HG03439 (cell line): ENCODE results near the gene HMX3.

Source experiments
- ATAC-seq: cut with Tn5 transposase; IDR thresholded peaks from one replicate; pipeline ENCODE4 v1.9.1; 2021; ENCODE audit warnings: mild to moderate bottlenecking, moderate library complexity; ENCODE audit not compliant: unreplicated experiment

HMX3 gene

DNA sequence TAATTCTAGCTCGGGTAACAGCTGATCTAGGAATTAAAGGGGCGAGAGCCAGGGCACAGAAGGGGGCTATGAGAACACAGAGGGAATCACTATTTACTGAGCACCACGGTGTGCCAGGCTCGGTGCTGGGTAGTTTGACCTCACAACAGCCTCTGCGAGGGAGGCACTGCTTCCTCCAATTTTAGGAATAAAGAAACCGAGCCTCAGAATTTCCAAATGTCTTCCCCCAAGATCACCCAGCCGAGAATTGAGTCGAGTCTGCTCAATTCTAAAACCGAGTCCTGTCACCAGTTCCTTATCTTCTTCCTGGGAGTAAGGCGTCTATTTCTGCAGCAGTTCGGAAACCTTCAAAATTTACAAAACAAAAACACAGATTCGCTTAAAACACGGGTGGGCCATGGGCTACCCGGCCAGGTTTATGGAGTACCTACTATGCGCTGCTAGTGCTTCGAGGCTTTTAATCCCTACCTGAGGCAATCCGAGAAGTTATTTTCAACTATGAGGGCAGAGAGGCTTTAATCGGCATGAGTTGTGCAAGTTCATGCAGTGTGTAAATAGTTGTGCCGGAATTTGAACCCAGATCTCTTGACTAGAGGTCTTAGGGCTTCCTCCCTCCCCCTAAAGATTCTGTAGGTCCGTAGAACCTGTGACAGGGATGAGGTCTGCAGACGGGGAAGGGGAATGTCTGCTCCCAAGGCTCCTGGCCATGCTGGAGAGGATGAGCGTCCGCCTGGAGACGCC, 11.3 kb downstream of the HMX3 start:
- ATAC-seq: no peak

DNA sequence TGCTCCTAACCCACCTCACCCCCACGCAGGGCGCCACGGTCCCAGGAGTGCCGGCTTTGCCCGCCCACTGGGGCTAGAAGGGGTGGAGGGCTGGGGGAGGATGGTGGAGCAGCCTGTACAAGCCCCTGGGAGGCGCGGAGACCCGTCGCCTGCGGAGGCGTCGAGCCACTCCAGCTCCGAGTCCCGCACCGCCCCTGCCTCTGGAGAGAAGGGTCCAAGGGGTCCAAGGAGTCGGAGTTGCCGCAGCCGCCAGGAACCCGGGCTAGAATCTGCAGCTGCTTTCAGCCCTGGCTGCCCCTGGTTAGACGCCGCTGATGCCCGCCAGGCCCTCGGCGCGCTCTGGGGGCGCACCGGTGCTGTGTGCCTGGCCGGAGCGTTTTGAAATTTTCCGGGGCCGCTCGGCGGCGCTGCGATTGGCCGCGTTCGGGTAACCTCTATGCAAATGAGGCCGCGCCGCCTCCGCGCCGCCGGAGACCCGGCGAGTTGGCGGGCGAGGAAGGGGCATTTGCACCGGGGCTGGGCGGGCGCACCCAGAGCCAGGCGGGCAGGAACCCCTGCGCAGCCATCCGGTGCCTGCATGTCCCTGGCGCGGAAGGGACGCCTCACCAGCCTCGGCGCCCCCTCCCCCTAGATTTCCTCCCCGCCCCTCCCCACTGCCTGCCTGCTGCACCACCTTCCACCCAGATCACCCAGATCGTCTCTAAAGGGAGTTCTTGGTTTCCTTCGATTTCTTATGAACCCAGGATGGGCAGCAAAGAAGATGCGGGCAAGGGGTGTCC, 12.1 kb downstream of the HMX3 start, which contains the start of gene HMX2:
TSS of gene HMX2 (plus strand) at position 502 of the 779 bp plus-strand sequence. CDS start at position 745, 243 bp downstream.
- no peak for ATAC-seq

DNA sequence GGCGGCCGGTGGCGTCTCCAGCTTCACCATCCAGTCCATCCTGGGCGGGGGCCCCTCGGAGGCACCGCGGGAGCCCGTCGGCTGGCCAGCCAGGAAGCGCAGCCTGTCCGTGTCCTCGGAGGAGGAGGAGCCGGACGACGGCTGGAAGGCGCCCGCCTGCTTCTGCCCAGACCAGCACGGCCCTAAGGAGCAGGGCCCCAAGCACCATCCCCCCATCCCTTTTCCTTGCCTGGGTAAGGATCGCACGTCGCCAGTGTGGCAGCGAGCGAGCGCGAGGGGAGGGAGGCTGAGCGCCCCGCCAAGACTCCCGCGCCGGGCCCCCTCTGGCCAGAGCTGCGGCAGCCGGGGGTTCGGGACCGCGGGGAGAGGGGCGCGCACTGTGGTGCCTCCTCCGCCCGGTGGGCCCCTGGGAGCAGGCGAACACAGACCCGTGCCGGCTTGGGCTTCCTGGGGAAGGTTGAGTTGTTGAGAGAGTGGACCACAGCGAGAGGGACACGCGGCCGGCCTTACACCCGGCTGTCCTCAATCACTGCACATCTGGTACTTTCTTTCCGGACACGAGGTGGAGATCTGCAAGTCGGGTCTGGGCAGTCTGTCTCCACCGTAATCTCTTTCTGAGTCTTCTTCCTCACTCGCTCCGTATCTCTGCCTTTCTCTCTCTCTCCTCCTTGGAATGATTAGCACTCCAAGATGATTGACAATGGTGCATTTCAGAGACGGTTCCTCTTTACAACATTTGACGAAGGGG, 12.8 kb downstream of the HMX3 start:
- ATAC-seq: no peak

DNA sequence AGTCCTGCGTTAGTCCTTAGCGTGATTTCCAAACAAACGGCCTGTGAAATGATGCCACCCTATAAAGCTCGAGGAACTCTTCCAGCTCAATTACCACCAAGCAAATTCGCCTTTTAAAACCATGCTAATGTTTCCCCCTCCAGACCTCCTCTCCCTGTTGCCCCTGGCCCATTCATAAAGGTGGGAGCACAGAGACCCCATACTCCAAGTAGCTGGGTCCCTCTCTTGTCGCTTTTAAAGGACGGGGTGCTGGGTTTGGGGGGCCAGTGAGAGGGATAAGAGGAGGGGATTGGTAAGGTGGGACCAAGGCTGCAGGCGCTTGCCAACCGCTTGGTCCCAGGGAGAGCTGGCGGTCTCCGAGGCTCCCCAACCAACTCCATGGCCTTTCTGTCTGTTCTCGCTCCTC, 13.4 kb downstream of the HMX3 start:
- no peak for ATAC-seq

DNA sequence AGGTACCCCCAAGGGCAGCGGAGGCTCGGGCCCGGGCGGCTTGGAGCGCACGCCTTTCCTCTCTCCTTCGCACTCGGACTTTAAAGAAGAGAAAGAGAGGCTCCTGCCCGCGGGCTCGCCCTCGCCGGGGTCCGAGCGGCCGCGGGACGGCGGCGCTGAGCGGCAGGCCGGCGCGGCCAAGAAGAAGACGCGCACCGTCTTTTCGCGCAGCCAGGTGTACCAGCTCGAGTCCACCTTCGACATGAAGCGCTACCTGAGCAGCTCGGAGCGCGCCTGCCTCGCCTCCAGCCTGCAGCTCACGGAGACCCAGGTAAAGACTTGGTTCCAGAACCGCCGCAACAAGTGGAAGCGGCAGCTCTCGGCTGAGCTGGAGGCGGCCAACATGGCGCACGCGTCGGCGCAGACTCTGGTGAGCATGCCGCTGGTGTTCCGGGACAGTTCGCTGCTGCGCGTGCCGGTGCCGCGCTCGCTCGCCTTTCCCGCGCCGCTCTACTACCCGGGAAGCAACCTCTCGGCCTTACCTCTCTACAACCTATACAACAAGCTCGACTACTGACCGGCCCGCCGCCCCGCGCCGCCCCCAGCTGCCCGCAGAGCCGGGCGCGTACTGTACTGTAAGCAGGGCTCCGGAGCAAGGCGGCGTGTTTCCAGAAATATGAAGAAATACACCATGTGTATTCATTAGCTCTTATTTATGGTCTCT, 13.9 kb downstream of the HMX3 start:
- no peak for ATAC-seq

DNA sequence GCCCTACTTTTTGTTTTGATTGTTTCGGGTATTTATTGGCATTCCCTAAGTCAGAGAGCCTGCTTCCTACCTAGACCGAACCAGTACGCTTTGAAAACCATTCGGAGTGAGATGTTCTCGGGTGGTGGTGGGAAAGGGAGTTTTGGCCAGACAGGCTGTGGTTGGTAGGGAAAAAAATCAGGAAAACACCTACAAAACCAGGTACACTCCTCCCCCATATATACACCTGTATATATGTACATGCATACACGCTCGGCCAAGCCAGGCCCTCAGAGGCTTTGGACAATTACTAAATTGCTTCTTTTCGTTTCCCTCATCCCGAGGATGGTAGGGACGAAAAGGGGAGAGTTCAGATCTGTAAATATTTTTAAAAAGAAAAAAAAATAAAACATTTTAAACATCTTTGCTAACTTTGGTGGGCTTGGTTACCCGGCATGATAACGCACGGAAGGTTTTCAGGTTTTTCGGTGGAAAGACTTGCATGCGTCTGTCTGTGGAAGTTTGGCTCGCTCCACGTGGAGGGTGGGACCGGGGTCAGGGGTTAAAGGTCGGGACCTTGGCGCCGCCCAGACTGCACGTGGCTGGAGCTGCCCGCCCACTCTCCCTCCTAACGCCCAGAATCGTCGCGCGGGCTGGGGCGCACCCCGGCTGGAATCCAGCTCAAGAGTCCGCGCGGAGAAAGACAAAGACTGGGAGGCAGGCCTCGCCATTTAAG, 14.7 kb downstream of the HMX3 start:
- no peak for ATAC-seq

DNA sequence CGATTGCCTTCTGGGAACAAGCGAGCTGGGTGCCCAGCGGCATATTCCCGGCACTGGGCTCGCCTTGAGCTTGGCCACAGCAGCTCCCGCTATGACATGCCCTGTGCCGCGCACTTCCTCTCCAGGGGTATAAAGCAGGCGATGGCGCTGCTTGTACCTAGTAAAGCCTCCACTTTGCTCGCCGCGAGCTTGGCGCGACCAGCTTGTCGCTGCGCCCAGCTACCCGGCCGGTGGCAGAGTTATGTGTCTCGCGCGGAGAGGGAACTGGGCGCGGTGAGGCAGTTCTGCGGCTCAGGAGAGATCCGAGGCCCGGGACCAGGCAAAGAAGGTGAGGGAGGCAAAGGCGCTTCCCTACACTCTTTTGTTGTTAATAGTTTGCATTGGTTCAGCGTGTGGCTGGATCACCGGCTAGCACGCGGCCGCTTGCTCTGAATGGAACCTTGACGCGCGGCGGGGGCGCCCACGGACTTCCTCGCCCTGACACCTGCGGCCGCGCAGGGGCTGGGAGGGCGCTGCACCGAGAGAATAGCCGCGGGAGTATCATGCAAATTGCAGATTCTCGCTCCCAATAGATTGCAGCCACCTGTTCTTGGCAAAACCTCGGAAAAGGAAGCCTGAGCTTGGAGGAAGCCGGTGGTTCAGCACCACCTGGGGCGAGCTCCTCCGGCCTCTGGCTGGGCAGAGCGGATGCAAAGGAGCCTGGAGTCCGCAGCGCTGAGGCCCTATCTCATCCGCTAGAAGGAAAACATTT, 15.4 kb downstream of the HMX3 start:
- no peak for ATAC-seq

DNA sequence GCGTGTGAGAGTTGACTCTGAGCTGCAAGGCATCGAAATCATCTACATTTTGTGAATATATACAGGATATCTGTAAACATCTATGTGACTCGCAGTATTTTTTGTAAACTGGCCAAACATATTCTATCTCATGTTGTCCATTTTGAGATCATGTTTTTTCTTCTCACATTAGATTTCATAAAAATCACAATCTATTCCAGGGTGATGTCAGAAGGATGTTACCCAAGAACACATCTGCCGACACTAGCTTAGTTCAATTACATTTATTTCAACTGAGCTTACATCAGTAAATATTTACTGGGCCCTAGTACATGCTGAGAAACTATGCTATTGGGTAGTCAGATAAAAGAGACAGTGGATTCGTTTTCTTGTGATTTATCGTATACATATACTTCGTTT, 16.0 kb downstream of the HMX3 start:
- no peak for ATAC-seq

DNA sequence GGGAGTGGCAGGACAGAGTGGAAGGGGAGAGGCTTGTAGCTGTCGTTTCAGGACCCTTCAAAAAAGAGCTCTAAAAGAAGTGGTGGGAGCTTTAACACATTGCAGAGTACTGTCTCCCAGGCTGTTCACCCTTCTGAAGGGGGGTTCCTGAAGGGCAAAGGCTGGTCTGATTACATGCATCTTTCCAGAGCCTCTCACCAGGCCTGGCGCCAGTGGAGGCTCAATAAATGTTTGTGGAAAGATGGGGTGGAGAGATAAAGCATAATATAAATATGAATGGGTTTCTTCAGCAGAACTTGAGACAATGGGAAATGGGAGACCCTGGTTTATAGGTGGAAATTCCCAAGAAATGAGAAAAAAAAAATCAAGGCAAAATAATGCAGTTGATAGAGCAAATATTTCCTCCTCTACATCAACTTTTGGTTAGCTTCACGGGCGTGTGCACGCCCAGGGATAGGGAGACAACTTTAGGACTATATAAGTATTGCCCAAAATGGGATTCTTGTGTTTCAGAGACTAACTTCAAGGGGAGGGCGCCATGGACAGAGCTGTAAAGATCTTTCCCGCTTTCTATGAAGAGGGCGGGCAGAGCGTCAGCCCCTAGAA, 17.8 kb downstream of the HMX3 start:
- ATAC-seq: no peak

DNA sequence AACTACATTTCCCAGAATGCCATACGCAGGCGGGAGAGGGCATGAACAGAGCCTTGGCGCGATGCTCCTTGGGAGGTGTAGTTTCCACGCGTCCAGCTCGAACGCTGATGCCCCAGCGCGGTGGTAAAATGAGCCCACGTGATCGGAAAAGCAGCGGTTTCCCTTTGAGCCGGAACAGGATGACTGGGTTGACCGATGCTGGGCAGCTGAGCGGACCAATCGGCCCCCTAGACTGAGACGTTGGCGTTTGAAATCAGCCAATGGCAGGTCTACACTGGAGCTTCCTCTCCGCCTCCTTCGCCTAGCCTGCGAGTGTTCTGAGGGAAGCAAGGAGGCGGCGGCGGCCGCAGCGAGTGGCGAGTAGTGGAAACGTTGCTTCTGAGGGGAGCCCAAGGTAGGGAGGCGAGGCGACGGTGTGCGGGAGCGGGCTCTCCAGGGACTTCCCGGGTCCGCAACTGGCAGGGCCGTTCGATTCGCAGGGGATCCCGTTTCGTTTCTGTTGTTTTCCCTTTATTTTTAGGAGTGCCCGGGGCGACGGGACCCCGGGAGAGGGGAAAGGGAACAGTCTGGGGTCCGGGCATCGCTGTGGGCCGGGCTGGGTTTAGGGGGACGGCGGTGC, 18.4 kb downstream of the HMX3 start, which contains the start of gene BUB3:
TSS of gene BUB3 (plus strand) at position 311 of the 619 bp plus-strand sequence. CDS start 516 bp downstream, outside the sequence.
- peak; percentile 93 for ATAC-seq

DNA sequence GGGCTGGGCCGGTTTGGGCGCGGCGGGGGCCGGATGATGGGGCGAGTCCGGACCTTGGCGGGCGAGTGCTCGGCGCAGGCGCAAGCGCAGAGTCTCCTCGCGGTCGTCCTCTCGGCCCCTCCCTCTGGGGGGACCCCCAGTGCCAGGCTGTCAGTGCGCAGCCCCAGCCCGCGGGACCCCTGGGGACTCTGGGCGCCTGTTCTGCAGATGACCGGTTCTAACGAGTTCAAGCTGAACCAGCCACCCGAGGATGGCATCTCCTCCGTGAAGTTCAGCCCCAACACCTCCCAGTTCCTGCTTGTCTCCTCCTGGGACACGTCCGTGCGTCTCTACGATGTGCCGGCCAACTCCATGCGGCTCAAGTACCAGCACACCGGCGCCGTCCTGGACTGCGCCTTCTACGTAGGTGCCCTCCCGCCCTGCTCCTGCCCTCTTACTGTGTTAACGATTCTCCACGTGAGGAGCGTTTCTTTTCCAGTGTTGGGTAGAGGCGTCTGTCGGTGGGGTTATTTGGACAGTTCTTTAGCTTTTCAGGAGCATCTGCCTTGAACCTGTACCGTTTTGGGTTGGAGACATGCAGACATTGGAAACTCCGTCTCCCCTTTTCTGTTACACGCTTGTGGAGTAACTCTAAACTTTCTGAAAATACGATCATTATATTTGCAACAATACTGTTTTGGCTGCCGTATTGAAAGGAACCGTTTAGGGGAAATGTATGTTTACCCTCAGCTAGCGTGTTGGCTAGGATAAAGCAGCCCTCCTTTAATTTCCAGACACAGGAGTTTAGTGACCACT, 19.1 kb downstream of the HMX3 start:
- ATAC-seq: peak; percentile 70

DNA sequence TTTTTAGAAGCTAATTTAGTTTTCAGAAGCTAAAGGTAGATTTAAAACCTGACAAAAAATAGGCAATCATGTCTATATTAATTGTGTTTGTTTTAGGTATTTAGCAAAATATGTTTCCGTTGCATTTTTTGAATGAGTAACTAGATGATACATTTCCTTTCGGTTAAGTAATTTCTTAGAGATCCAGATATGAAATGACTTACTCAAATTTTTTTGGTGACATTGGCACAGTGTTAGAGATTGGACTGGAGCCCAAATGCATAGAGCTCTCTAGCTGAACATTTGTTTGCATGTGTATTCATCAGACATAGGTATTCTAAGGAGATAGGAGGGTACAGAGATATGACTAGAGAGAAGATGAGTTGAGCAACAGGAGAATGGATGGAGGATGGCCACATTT, 20.3 kb downstream of the HMX3 start:
- ATAC-seq: no peak

DNA sequence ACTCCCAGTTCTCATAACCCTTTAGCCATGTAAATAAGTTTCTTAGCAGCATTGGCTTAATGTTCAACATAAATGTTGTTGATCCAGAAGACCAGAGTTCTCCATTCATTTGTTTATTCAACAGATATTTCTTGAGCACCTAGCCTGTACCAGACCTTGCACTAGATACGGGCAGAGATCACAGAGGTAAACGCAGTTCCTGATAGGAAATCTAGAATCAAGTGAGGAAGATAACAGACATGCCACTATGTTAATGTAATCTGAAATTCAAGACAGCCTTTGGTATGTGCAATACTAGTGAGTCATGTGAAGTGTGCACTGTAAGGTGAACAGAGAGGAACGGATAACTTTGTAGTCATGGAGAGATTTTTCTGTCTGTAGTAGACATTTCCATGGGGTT, 21.4 kb downstream of the HMX3 start:
- no peak for ATAC-seq

DNA sequence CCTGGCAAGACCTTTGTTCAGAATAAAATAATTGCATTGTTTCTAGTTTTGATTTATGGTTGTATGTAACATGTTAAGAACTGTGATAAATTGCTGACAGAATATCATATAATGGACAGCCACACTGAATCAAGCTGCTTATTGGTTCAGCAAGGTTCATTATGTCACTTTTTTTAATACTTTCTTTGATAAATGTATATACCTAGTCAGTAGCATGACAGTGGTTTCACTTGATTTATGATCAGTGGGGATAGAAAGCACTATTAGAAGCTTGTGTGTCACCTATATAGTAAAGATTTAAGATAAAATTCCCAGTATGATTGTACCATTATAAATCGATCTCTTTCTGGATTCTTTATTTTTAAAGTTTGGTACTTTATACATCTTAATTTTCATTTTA, 22.9 kb downstream of the HMX3 start:
- ATAC-seq: no peak

DNA sequence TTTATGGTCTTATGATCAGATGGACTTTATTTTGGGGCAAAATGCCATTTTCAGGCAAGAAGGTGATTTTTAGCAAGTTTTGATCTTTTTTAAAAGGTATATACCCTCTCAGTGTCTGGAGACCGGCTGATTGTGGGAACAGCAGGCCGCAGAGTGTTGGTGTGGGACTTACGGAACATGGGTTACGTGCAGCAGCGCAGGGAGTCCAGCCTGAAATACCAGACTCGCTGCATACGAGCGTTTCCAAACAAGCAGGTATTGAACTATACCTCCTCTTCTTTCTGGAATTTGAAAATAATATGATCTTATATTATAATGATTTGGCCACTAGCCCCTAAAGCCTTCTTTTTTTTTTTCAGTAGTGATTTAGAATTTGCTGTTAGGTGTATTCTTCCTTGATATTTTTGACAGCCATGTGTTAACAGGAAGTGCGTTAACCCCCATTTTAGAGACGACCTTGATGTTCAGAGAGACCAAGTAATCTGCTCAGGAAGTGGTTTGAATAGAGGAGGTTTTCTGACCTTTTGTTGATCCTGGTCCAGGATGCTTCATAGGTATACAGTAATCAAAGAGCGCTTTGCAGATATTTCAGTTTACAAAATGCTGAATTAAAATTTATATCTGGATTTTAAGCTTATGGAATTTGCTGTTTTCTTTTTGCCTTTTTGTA, 24.7 kb downstream of the HMX3 start:
- ATAC-seq: no peak

DNA sequence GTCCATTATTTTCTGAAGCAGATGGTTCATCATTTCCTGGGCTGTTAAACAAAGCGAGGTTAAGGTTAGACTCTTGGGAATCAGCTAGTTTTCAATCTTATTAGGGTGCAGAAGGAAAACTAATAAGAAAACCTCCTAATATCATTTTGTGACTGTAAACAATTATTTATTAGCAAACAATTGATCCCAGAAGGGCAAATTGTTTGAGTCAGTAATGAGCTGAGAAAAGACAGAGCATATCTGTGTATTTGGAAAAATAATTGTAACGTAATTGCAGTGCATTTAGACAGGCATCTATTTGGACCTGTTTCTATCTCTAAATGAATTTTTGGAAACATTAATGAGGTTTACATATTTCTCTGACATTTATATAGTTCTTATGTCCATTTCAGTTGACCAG, 28.5 kb downstream of the HMX3 start:
- ATAC-seq: no peak

DNA sequence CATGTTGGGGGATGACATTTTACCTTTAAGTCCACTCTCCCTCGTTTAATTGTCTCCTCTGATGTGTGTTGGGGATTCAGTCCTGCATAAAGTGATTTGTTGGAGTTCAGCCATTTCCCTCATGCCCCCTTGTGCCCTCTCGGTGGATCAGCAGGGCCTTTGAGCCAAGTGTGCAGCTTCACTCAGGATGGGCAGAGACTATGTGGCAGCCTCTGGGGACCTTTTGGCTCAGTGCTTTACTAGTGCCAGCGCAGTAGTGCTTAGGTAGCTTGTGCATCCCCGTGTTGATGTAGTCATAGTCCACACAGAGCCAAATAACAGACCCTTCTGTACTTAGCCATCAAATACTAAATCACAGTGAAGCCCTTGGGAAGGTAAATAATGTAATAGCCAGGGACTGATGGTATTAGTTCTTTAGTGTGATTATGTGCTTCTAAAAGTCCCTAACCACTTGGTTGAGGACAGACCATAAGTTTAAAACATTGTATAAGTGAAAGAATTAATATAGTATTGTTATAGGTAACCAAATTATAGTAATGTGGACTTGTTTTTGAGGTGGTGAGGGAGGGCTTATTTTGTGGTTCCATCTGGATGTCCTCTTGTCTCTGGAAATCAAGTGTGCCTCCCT, 29.8 kb downstream of the HMX3 start:
- ATAC-seq: no peak
